HG02885 (cell line): Measurements from ENCODE around the gene TBL1X.
"Not testable (repeated sequence)": the region's sequence is repeated elsewhere in the genome, so short reads cannot be mapped to it uniquely, and the experiment has no call there.

Experiments used
- ATAC-seq: cut with Tn5 transposase; IDR thresholded peaks from one replicate; pipeline ENCODE4 v1.9.1; 2021; ENCODE audit warnings: mild to moderate bottlenecking; ENCODE audit not compliant: unreplicated experiment, poor library complexity

TBL1X gene

DNA sequence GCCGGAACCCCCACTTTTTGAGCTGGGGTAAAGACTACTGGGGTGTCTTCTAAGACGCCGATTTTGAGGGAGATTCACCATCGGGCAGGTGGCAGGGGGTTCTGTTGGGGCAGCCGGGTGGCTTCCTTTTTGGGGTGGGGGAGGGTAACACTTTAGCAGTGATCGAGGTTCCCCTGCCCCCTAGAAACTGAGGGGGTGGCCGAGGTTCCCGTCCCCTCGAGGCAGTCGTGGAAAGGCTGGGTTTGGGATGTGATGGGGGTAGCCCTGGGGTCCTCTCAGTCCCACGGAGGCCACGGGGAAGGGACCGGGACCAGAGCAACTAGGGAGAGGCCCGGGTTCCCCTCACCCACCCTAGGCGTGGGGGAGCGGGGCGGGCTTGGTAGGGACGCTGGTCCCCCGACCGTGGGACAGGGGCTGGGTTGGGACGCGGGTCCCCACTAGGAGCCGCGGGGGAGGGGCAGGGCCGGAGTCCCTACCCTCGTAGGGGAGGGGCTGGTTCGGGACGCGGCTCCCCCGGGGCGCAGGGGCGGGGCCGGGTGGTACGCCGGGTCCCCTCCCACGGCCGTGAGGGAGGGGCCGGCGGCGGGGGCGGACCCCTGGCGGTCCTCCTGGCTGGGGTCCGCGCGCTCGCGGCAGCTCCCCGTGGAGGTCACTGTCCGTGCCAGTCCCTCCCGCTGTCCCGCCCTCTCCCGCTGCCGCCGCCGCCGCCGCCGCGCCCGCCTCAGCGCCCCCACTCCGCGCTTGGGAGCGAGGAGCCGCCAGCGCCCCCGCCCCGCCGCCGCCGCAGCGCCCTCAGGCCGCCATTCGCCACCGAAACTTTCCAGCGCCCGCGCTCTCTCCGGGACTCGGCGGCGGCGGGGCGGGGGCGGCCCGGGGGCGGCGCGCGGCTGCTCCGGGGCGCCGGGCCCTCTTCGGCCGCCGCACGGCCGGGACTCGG lies at the start of gene TBL1X:
Gene TBL1X (plus strand): TSS at position 624 of the 937 bp plus-strand sequence. CDS start 188,529 bp downstream, outside the sequence.
- ATAC-seq = peak; percentile 46

DNA sequence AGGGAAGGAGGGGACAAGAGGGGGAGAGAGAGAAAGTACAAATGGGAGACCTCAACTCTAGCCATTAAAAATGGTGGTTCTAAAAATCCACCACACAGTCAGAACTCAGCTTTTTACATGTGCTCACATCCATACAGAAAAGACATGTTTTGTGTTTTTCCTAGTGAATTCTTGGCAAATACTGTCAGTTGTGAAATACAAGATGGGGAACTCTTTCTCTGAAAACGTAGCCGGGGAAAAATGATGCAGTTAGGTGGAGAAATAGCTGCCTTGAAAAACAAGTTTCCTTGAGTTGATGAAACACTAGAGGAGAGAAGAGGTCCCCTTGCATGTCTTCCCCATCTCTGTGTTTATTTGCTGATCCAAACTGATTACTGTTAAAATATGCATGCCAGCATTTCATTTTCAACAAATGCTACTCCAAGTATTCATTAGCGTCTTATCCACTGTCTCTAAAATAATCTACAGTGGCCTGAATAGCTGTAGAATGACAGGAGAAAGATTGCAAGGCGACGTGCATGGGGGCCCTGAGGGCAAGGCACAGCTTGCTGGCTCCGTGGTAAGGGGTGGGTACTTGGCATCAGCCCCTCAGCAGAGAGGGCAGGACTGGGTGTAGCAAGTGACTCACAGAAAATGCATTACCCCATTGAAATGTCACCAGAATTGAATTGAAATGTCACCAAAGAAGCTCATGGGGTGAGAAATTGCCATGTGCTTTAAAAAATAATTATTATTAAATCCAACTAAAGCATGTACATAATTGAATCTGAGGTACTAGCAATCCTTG lies 48.1 kb upstream of the TBL1X start:
- no peak for ATAC-seq

DNA sequence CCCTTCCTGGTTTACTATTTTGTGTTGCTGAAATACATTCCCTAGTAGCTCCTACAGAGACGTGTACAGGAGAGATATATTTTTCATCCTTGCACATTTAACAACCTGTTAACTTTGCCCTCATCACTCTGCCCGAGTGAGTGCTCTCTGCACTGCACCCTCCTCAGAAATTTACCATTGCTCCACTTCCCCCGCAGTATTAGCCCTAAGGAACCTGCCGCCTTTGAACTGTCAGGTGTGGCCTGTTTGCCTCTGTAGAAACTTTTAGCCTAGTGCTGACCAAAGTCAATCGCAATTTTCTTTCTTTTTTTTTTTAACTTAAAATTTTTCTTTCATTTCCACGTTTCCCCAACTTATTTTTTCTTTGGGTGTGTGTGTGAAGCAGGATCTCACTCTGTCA lies 46.6 kb upstream of the TBL1X start:
- ATAC-seq = no peak

DNA sequence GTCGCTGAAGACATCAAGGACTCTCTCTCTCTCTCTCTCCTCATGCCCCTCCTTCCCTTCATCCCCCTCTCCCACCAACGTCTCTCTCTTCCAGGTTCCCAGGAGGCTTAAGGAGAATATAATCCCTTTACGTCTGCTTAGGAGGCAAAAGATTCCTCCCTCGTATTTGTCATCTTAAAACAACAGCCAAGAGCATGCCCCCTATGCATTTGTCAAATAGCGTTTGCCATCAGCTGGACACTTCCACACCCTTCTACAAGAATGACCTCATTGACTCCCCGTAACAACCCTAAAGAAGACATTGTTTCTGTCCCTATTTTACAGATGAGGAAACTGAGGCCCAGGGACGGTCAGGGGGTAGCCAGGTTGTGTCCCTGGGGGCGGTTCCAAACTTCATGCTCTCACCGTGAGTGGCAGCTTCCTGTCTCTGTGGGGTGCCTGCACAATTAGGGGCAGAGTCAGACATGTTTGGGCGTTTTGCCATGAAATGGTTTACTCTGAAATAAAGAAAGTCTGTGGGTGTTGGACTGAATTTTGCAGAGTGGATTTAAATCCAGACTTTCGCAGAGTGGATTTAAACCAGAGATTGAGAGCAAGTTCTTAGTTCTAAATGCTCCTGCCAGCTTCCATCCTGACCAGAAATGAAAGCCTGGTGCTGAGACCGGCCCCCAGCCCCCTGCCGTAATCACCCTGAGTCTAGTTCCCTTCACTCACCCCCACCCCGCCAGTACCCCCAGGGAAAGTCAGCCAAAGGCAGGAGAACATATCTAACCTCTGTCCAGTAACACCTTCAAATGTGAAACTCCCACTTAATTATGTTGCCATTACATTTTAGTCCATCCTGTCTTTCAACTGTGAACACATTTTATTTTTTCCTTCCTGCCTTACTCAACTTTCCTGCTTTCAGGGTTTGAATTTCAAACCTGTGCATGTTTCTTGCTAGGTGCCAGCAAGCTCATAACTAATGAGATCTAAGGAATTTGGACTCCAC lies 44.3 kb upstream of the TBL1X start:
- no peak for ATAC-seq

DNA sequence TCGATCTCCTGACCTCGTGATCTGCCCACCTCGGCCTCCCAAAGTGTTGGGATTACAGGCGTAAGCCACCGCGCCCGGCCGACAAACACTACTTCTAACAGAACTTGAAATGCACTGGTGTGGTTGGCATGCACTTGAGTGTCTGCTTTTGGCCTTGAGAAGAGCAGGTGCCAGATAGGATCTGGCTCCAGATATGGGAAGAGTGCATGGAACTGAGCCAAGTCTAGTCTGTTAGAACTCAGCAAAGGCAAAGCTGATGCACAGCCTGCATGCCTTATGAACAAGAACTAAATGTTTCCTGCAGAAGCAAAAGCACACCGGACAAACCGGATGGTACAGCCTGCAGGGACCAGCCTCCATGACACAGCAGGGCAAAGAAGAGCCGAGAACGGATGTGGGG lies 35.1 kb upstream of the TBL1X start:
- no peak for ATAC-seq

DNA sequence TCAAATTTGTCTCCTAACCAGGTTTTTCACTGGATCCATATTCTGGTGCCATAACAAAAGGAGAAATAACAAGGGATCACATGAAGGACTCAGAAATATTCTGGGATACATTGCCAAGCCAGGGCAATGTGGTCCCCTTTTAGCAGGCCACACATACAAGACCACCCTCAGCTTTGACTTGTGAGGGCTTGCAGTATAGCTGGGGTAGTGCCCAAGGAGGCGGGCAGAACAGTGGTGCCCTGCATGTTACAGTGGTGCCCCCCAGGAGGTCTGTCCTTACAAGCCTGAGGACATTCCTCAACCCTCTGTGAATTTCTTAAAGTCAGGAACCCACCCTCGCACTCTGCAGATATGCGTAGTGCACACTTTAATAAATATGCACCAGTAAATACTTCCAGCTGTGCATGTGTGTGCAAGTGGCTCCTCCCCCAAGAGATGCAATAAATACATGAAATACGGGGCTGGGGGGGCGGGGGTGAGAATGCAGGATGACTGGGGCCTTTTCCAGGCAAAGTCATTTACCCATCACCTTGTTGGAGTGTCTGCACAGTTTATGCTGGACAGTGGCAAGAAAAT lies 34.4 kb upstream of the TBL1X start:
- no peak for ATAC-seq

DNA sequence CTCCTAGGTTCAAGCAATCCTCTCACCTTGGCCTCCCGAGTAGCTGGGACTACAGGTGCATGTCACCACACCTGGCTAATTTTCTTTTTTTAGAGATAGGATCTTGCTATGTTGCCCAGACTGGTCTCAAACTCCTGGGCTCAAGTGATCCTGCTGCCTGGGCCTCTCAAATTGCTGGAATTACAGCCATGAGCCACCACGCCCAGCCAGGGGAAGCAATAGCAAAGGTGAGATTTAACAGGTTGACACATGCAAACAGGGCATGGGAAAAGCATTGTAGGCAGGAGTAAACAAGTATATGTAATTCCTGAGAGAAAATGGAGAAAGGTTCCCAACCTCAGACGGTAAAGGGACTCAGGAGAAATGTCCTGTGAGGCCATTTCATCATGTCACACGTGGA lies 33.6 kb upstream of the TBL1X start:
- no peak for ATAC-seq

DNA sequence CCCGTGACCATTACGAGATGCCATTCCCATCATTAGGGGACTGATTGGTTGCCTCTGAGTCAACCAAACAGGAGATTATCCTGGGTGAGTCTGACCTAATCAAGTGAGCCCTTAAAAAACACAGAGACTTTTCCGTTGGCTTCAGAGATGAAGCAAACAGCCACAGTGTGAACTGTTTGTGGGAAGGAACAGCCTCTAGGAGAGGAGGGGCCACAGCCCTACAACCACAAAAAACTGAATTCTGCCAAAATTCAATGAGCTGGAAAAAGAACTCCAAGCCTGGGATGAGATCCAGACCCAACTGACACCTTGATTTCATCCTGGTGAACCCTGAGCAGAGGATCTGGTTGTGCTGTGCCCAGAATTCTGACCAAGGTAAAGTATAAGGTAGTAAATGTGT lies 31.3 kb upstream of the TBL1X start:
- ATAC-seq = no peak

DNA sequence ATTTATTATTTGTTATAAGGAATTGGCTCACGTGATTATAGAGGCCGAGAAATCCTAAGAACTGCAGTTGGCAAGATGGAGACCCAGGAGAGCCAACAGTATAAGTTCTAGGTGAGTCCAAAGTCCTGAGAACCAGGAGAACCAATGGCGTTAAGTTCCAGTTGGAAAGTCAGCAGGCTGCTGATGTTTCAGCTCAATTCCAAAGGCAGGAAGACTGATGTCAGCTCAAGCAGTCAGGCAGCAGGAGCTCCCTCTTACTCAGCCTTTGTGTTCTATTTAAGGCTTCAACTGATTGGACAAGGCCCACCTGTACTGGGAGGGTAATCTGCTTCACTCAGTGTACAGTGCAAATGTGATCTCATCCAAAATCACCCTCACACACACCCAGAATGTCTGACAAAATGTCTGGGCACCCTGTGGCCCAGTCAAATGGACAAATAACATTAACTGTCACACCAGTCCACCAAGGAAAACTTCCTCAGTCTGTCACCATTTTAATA lies 30.8 kb upstream of the TBL1X start:
- no peak for ATAC-seq

DNA sequence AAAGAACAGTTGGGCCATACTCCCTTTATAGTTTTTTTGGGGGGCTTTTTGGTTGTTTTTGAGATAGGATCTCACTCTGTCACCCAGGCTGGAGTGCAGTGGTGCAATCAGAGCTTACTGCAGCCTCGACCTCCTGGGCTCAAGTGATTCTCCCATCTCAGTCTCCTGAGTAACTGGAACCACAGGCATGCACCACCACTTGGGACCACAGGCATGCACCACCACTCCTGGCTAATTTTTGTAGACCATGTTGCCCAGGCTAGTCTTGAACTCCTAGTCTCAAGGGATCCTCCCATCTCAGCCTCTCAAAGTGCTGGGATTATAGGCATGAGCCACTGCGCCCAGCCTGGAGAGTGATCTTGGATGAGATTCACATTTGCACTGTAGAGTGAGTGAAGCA lies 29.8 kb upstream of the TBL1X start:
- ATAC-seq = not testable (repeated sequence)

DNA sequence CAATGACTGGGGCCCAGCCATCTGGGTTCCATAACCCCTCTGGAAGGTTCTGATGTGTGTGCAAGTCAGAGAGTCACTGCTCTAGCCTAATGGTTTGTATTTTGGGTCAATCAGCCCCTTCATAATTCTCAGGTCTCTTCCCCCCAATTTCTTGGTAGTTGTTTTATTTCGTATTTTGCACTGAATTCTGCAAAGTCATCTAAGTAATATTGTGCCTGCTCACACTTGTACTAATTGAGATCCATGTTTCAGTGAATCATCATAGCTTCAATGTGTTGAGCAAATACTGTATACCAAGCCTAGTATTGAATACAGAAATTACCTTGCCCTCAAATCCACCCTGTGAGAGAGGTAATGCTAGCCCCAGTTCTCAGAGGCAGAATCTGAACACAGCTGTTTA lies 28.0 kb upstream of the TBL1X start:
- no peak for ATAC-seq

DNA sequence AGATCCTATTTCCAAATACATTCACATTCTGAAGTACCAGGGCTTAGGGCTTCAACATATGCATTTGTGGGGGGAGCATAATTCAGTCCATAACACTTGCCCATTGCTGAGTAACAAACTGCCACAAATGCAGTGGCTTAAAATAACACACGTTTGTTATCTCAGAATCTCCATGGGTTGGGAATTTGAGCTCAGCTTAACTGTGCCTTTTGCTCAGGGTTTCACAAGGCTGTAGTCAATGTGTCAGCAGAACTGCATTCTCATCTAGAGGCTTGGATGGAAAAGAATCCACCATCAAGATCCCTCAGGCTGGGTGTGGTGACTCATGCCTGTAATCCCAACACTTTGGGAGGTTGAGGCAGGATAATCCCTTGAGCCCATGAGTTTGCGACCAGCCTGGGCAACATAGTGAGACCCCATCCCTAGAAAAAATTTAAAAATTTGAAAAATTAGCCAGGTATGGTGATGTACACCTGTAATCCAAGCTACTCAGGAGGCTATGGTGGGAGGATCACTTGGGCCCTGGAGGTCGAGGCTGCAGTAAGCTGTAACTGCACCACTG lies 25.8 kb upstream of the TBL1X start:
- ATAC-seq = no peak

DNA sequence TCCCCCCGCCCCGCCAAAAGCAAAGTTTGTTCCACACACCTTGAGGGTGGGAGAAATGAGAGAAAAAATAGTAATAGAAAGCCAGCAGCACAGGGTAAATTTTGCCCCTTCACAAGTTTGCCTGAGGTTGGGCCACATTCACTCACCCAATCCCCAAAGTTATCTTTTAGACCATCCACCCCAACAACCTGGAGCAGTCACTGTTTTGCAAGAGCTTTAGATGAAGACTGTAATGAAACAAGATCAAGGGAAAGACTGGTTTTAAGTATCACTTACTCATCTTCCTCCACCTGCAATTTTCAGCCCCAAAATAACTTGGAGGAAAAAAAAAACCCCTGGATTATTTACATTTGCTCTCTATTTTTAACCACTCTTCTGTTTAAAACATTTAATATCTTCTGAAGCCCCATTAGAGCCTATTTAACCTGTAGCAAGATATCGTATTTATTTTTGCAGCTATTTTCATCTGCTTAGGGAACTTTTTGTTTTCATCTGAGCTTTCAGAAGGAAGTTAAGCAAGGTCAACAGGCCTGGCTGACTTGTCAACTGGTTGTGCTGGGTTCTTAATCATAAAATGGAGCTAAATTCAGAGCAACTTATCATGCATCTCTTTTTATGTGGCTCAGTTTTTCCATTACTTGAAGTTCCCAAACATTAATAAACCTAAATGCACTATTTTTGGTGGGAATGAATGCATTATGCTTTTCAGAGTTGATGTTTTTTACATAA lies 24.6 kb upstream of the TBL1X start:
- ATAC-seq = no peak

DNA sequence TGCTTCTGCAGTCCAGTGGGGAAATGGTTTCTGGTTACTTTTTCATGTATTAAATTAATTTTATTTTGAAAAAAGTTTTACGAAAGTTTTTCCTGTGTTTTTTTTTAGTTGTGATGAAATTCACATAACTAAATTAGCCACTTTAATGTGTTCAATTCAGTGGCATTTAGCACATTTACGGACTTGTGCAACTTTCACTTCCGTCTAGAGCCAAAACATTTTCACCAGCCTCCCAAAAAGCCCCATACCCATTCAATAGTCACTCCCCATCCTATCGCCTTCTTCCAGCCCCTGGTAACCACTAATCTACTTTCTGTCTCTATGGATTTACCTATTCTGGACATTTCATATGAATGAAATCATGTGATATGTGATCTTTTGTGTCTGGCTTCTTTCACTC lies 22.8 kb upstream of the TBL1X start:
- no peak for ATAC-seq

DNA sequence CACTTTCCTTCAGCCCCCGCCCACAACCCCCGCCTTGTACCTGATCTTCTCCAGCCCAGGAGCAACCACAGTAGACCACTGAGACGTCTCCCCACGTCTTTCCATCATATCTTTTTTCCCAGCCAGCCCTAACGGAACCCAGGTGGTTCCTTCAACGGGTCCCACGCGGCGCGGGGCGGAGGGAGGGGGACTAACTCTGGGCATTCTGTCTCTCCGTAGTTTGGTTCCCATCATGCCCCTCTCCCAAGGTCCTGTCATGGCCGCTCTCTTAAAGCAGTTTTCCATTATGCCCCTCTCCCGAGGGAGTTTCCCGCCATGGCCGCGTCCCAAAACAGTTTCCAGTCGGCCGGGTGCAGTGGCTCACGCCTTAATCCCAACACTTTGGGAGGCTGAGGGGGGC lies 21.5 kb upstream of the TBL1X start:
- no peak for ATAC-seq

DNA sequence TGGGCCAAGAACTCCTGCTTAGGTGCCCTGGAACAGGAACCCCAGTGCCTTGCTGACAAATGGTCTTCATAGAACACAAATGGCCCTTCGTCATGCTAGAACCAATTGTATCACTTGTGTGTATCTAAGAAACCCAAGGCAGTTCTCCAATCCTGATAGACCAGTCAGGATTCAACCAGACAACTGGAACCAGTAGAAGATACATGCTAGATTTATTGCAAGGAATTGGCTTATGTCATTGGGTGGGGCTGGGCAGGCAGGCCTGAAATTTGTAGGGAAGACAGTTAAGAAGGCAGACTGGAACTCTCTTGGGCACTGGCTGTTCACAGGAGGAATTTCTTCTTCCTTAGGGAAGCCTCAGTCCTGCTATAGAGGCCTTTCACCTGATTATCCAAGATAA lies 17.0 kb upstream of the TBL1X start:
- no peak for ATAC-seq

DNA sequence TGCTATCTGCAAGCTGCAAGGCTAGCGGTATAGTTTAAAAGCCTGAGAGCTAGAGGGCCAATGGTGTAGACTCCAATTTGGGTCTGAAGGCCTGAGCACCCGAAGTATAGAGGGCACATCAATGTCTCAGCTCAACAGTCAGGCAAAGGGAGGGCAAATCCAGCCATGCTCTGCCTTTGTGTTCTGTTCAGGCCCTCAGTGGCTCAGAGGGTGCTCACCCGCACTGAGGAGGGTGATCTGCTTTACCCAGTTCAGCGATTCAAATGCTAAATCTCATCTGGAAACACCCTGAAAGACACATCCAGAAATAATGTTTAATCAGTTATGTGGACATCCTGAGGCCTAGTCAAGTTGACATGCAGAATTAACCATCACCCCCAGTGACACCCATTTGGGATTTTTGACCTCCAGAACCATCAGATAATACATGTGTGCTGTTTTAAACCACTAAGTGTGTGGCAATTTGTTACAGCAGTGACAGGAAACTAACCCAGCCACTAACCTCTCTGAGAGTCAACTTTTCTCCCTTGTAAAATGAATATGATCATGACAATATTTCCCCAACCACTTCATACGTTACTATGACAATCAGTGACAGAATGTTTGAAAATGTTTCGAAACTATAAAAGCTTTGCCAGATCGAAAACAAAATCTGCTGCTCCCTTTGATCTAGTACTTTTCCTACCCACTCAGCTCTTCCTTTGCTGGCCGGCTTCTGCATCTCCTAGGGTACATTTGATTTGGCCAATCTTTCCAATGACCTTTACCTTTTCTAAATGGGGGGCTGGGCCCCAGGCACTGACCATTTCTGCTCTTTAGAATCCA lies 8.4 kb upstream of the TBL1X start:
- ATAC-seq = no peak

DNA sequence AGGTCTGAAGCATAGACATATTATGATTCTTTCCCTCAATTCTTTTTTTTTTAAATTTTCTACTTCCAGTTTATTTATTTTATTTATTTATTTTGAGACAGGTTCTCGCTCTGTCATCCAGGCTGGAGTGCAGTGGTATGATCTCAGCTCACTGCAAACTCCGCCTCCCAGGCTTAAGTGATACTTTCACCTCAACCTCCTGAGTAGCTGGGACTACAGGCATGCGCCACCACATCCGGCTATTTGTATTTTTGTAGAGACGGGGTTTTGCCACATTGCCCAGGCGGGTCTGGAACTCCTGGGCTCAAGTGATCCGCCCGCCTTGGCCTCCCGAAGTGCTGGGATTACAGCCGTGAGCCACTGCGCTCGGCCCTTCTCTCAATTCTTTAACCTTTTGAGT lies 6.8 kb upstream of the TBL1X start:
- ATAC-seq = not testable (repeated sequence)
